Common myeloid progenitor, CD34-positive (primary cell): ENCODE data around the gene CD74.
"Not testable (repeated sequence)": the region's sequence is repeated elsewhere in the genome, so short reads cannot be mapped to it uniquely, and the experiment has no call there.

Experiments
- CTCF ChIA-PET: fragments of 350-600 bp; sonication (Branson Sonifier 250); formaldehyde crosslinking; loops from one replicate; lab custom pipeline; 2021; ENCODE audit warnings: antibody characterized with exemption; lab: Charles Lee
- POLR2A ChIA-PET: fragments of 350-600 bp; sonication (Branson Sonifier 250); formaldehyde crosslinking; loops from one replicate; lab custom pipeline; 2021; ENCODE audit warnings: antibody characterized with exemption; lab: Charles Lee
- DNase-seq, 3 donors: peaks; one replicate each; pipeline versions ENCODE4 v3.0.0 to v3.0.0-alpha.2; 2013
- H3K27ac ChIP-seq, 2 experiments: 1 replicate in 1 of 2; 2 replicates in 1 of 2; pipeline ENCODE4 v1.7.0; 2013; ENCODE audit warnings: inconsistent platforms in 2 of 2, low read length in 2 of 2, mild to moderate bottlenecking in 2 of 2, low read depth in 1 of 2, moderate library complexity in 1 of 2; ENCODE audit not compliant: severe bottlenecking in 2 of 2, insufficient read depth in 1 of 2, poor library complexity in 1 of 2
- H3K27me3 ChIP-seq, 5 experiments: replicated peaks in 2 of 5; 1 replicate in 3 of 5; 2 replicates in 2 of 5; pipeline versions ENCODE4 v1.6.1 to v1.7.0; 2013; ENCODE audit warnings: low read length in 4 of 5, mild to moderate bottlenecking in 2 of 5, moderate library complexity in 2 of 5, inconsistent platforms in 1 of 5; ENCODE audit not compliant: insufficient read depth in 5 of 5, control insufficient read depth in 4 of 5
- H3K36me3 ChIP-seq, 4 experiments: 1 replicate in 2 of 4; 2 replicates in 2 of 4; pipeline versions ENCODE4 v1.6.1 to v1.7.0; 2013; ENCODE audit warnings: low read length in 3 of 4, control low read depth in 1 of 4, mild to moderate bottlenecking in 1 of 4; ENCODE audit not compliant: control insufficient read depth in 4 of 4, insufficient read depth in 4 of 4
- H3K4me1 ChIP-seq, 4 experiments: 1 replicate in 3 of 4; 2 replicates in 1 of 4; pipeline versions ENCODE4 v1.6.1 to v1.7.1; 2013; ENCODE audit warnings: low read length in 3 of 4, mild to moderate bottlenecking in 3 of 4, control low read depth in 1 of 4, inconsistent platforms in 1 of 4, moderate library complexity in 1 of 4; ENCODE audit not compliant: control insufficient read depth in 4 of 4, insufficient read depth in 4 of 4; ENCODE audit errors: control extremely low read depth in 1 of 4
- H3K4me3 ChIP-seq, 7 experiments: 1 replicate in 4 of 7; 2 replicates in 3 of 7; pipeline versions ENCODE4 v1.5.1 to v1.7.0; 2013; ENCODE audit warnings: mild to moderate bottlenecking in 7 of 7, low read length in 6 of 7, moderate library complexity in 6 of 7, inconsistent platforms in 2 of 7, low read depth in 2 of 7, control low read depth in 1 of 7; ENCODE audit not compliant: insufficient read depth in 4 of 7, control insufficient read depth in 1 of 7; ENCODE audit errors: extremely low read depth in 1 of 7
- H3K9me3 ChIP-seq, 5 experiments: 1 replicate in 4 of 5; 2 replicates in 1 of 5; pipeline versions ENCODE4 v1.6.1 to v1.7.1; 2013; ENCODE audit warnings: low read length in 4 of 5, mild to moderate bottlenecking in 2 of 5, inconsistent platforms in 1 of 5, low read depth in 1 of 5, moderate library complexity in 1 of 5; ENCODE audit not compliant: control insufficient read depth in 4 of 5, insufficient read depth in 2 of 5; ENCODE audit errors: control extremely low read depth in 1 of 5
- WGBS: methylation state at CpG from one replicate; pipeline ENCODE4 v1.1.5; 2013; ENCODE audit not compliant: insufficient coverage; 5-methylcytosine and 5-hydroxymethylcytosine counted together

Gene CD74

GRCh38 chr5:150419630-150420270 is 7.0 kb upstream of the CD74 start:
- 3% methylated on average over 6 of the region's 7 CpGs for WGBS
- Histone ChIP-seq H3K27ac (peak overlapping the region in 1 of 2 experiments; percentile 52), H3K9me3 (no peaks in the 10 kb centered on the region), H3K27me3 (no peaks in the 10 kb centered on the region), H3K4me1 (peaks cover 3 to 15% (median 10%) of the 10 kb centered on the region in 4 experiments), H3K4me3 (peak overlapping the region in 2 of 7 experiments; percentile 28 to 30), H3K36me3 (no peaks in the 10 kb centered on the region)
- ChIA-PET POLR2A (interaction anchor here (0.8 to 1.7 kb wide), 3 partner anchors 14 to 21 kb away, joined by 3 to 5 read pairs (median 3); no protein-coding TSS in a partner anchor), CTCF (interaction anchor here (0.6 to 2.5 kb wide), 3 partner anchors 9 to 16 kb away, joined by 3 to 10 read pairs (median 7); no protein-coding TSS in a partner anchor)
- DNase-seq = peak in 2 of 3 donors; percentile 77 to 82

GRCh38 chr5:150413902-150414790 is 1.4 kb upstream of the CD74 start:
- peak overlapping the region; percentile 97 for H3K27ac ChIP-seq
- CTCF ChIA-PET = interaction anchor here (1.0 to 6.6 kb wide), 5 partner anchors 9 to 36 kb away, joined by 4 to 62 read pairs (median 5); no protein-coding TSS in a partner anchor
- 88% methylated on average over 13 of the region's 16 CpGs for WGBS

GRCh38 chr5:150413176-150413901 is 629 bp upstream of the CD74 start:
- WGBS = 98% methylated on average over 5 of the region's 12 CpGs
- peak overlapping the region; percentile 97 for H3K27ac ChIP-seq
- ChIA-PET CTCF (interaction anchor here (1.2 to 6.6 kb wide), 6 partner anchors 9 to 38 kb away, joined by 4 to 62 read pairs (median 4); no protein-coding TSS in a partner anchor), POLR2A (interaction anchor here (0.6 to 3.0 kb wide), 6 partner anchors 9 to 37 kb away, joined by 3 to 21 read pairs (median 4); no protein-coding TSS in a partner anchor)
- H3K9me3 ChIP-seq = no peaks in the 10 kb centered on the region
- no peaks in the 10 kb centered on the region for H3K27me3 ChIP-seq
- peaks cover 12 to 48% (median 30%) of the 10 kb centered on the region in 4 experiments for H3K4me1 ChIP-seq
- no peak for DNase-seq
- H3K36me3 ChIP-seq = peaks cover 3 to 17% (median 5%) of the 10 kb centered on the region in 4 experiments
- peak overlapping the region in 5 of 7 experiments; percentile 28 to 100 (median 77) for H3K4me3 ChIP-seq

More at GRCh38 chr5:150413902-150414790, 1.4 kb upstream of the CD74 start:
- DNase-seq, H3K27me3 ChIP-seq, H3K36me3 ChIP-seq, H3K4me3 ChIP-seq, H3K9me3 ChIP-seq, POLR2A ChIA-PET: not testable (repeated sequence)
- H3K4me1 ChIP-seq = peaks cover 12 to 42% (median 24%) of the 10 kb centered on the region in 4 experiments

- ChIA-PET CTCF (interaction anchor here (0.6 to 6.6 kb wide), 9 partner anchors 8 to 209 kb away, joined by 3 to 62 read pairs (median 3); partner anchors contain the start of gene RPS14), POLR2A (interaction anchor here (0.6 to 3.0 kb wide), 9 partner anchors 9 to 753 kb away, joined by 3 to 21 read pairs (median 4); partner anchors contain the start of gene RPS14)
- peak overlapping the region; percentile 52 to 100 (median 94) for H3K4me3 ChIP-seq
- H3K9me3 ChIP-seq = no peaks in the 10 kb centered on the region
- 0% methylated on average over 2 of the region's 5 CpGs for WGBS
- H3K4me1 ChIP-seq = peaks cover 12 to 61% (median 37%) of the 10 kb centered on the region in 4 experiments
- DNase-seq = peak; percentile 83 to 92 (median 89)
- H3K27ac ChIP-seq = peak overlapping the region; percentile 97
- H3K36me3 ChIP-seq = peaks cover 5 to 36% (median 20%) of the 10 kb centered on the region in 4 experiments
- H3K27me3 ChIP-seq = no peaks in the 10 kb centered on the region
These were observed 1.3 kb downstream of the CD74 start for GRCh38 chr5:150411245-150411979.

GRCh38 chr5:150410524-150411244 is 2.0 kb downstream of the CD74 start:
- Histone ChIP-seq H3K4me1 (peaks cover 12 to 61% (median 37%) of the 10 kb centered on the region in 4 experiments), H3K27ac (peak overlapping the region; percentile 97), H3K9me3 (no peaks in the 10 kb centered on the region), H3K27me3 (no peaks in the 10 kb centered on the region), H3K36me3 (peaks cover 10 to 43% (median 27%) of the 10 kb centered on the region in 4 experiments), H3K4me3 (peak overlapping the region; percentile 52 to 100 (median 94))
- POLR2A ChIA-PET = interaction anchor here (0.6 to 3.0 kb wide), 8 partner anchors 9 to 754 kb away, joined by 3 to 21 read pairs (median 5); partner anchors contain the start of gene RPS14
- CTCF ChIA-PET = interaction anchor here (1.0 to 6.6 kb wide), 8 partner anchors 9 to 42 kb away, joined by 3 to 62 read pairs (median 4); partner anchors contain the start of gene RPS14
- 0% methylated on average over 3 of the region's 4 CpGs for WGBS
- peak; percentile 97 to 98 (median 98) for DNase-seq
